ENCODE data around the gene WWOX. TPM values are rescaled to one million over a fixed set of nuclear protein-coding genes. Genes with fewer than 3 reads are reported as not detected.

WWOX gene
- polyA plus RNA-seq, 4 donors, result 4.9 to 15.8 (median 7.0) TPM

DNA sequence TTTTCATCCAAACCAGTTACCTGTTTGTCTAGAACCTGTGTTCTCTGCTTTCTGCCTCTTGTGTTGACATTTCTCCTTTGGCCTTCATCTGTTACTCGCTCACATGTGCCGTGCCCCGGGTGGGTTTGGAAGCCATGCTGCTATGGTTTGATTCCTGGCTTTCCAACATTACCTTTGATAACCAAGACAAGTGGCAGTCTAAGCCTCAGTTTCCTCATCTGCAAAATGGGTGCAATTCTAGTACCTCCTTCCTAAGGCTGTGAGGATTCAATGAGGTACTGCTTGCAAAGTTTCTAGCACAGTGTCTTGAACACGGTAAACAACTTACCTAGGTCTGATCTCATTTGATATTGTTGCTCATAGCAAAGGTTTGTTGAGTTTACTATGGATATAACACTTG lies 665.0 kb downstream of the WWOX start:
- Histone ChIP-seq H3K4me3 (ENCODE audit: low read depth in 1 of 3, low read length in 3 of 3) (no peak overlapping the region), H3K36me3 (ENCODE audit: control insufficient read depth in 3 of 3, insufficient read depth in 2 of 3, low read depth in 1 of 3, low read length in 3 of 3) (no peaks in the 10 kb centered on the region), H3K4me1 (ENCODE audit: control insufficient read depth in 3 of 3, insufficient read depth in 2 of 3, low read depth in 1 of 3, low read length in 2 of 3) (no peaks in the 10 kb centered on the region), H3K9me3 (ENCODE audit: control insufficient read depth in 2 of 2, insufficient read depth in 1 of 2, low read depth in 1 of 2, low read length in 1 of 2) (no peaks in the 10 kb centered on the region), H3K27ac (ENCODE audit: low read depth in 1 of 3, low read length in 2 of 3) (no peak overlapping the region), H3K27me3 (ENCODE audit: control insufficient read depth in 3 of 3, insufficient read depth in 3 of 3, low read length in 3 of 3) (no peaks in the 10 kb centered on the region)
- no peak for FAIRE-seq
- WGBS, 3 donors, result 95 to 99% (median 96%) methylated on average over 4 of the region's 4 CpGs
- DNase-seq, result no peak

DNA sequence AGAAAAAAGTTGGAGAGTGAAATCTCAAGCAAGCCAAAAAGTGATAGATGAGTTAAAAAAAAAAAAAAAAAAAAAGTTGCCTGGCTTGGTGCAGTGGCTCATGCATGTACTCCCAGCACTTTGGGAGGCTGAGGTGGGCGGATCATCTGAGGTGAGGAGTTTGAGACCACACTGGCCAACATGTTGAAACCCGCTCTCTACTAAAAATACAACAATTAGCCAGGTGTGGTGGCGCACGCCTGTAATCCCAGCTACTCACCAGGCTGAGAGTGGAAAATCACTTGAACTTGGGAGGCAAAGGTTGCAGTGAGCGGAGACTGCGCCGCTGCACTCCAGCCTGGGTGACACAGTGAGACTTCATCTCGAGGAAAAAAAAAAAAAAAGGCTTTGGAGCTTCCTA lies 668.8 kb downstream of the WWOX start:
- Histone ChIP-seq H3K27ac (ENCODE audit: low read depth in 1 of 3, low read length in 2 of 3) (no peak overlapping the region), H3K4me3 (ENCODE audit: low read depth in 1 of 3, low read length in 3 of 3) (no peak overlapping the region), H3K27me3 (ENCODE audit: control insufficient read depth in 3 of 3, insufficient read depth in 3 of 3, low read length in 3 of 3) (no peaks in the 10 kb centered on the region), H3K36me3 (ENCODE audit: control insufficient read depth in 3 of 3, insufficient read depth in 2 of 3, low read depth in 1 of 3, low read length in 3 of 3) (no peaks in the 10 kb centered on the region), H3K9me3 (ENCODE audit: control insufficient read depth in 2 of 2, insufficient read depth in 1 of 2, low read depth in 1 of 2, low read length in 1 of 2) (no peaks in the 10 kb centered on the region), H3K4me1 (ENCODE audit: control insufficient read depth in 3 of 3, insufficient read depth in 2 of 3, low read depth in 1 of 3, low read length in 2 of 3) (no peaks in the 10 kb centered on the region)
- 85 to 88% (median 87%) methylated on average over 8 of the region's 8 CpGs for WGBS, 3 donors
- DNase-seq (no peak), FAIRE-seq (no peak)

DNA sequence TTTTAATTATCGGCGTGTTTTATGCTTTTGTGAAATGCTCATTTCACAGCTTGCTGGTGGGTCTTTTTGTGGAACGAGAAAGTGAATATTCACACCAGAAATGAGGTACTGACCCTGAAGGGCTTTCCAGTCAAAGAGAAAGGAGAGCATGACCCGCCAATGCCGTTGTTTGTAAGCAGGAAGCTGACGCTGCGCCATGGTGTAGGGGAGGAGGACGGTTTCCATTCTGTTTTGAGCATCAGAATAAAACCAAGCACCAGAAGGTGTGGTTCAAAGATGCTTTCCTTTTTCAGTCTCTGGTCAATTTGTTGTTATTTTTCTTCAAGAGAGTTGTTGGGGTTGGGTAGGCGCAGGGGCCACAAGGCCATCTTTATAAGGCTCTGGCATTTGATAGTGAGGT lies 669.3 kb downstream of the WWOX start:
- H3K4me3 ChIP-seq (ENCODE audit: low read depth in 1 of 3, low read length in 3 of 3), result no peak overlapping the region
- no peaks in the 10 kb centered on the region for H3K4me1 ChIP-seq (ENCODE audit: control insufficient read depth in 3 of 3, insufficient read depth in 2 of 3, low read depth in 1 of 3, low read length in 2 of 3)
- H3K27ac ChIP-seq (ENCODE audit: low read depth in 1 of 3, low read length in 2 of 3), result no peak overlapping the region
- no peaks in the 10 kb centered on the region for H3K27me3 ChIP-seq (ENCODE audit: control insufficient read depth in 3 of 3, insufficient read depth in 3 of 3, low read length in 3 of 3)
- no peaks in the 10 kb centered on the region for H3K9me3 ChIP-seq (ENCODE audit: control insufficient read depth in 2 of 2, insufficient read depth in 1 of 2, low read depth in 1 of 2, low read length in 1 of 2)
- DNase-seq (no peak), FAIRE-seq (no peak)
- H3K36me3 ChIP-seq (ENCODE audit: control insufficient read depth in 3 of 3, insufficient read depth in 2 of 3, low read depth in 1 of 3, low read length in 3 of 3), result no peaks in the 10 kb centered on the region
- 71 to 90% (median 82%) methylated on average over 9 of the region's 9 CpGs for WGBS, 3 donors

DNA sequence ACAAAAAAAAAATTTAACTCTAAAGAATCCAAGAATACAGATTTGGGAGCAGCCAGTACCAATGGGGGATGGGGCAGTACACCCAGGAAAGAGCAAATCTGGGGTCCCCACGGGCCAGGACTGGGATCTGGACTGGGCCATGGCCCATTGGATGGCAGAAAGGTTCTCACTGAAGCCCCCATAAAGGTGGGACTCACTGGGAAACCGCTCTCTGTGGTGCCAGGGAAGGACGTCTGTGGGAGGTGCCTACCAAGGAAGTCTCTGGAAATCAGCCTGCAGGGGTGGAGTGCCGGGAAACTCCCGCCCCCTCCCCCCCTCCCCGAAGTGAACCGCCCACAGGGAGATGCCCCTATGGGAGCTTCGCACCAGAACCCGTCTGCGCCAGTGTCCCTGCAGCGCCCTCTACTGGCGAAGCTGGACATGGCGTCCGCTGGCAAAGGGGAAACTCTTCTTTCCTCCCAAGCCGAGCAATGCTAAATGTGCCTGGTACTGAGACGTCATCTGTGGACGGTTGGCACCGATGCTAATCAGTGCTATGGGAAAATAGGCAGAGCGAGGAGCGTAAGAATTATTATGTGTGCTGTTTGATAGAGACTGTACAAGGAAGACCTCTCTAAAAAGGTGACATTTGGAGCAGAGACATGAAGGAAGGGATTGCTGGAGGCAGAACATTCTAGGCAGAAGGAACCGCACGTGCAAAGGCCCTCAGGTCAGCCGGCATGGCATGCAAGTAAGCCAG lies 671.1 kb downstream of the WWOX start:
- H3K27me3 ChIP-seq (ENCODE audit: control insufficient read depth in 3 of 3, insufficient read depth in 3 of 3, low read length in 3 of 3), result no peaks in the 10 kb centered on the region
- peak; percentile 57 to 79 for DNase-seq
- 26 to 32% (median 32%) methylated on average over 19 to 23 of the region's 23 CpGs for WGBS, 3 donors
- no peak for FAIRE-seq
- H3K27ac ChIP-seq (ENCODE audit: low read depth in 1 of 3, low read length in 2 of 3), result no peak overlapping the region
- no peaks in the 10 kb centered on the region for H3K4me1 ChIP-seq (ENCODE audit: control insufficient read depth in 3 of 3, insufficient read depth in 2 of 3, low read depth in 1 of 3, low read length in 2 of 3)
- no peaks in the 10 kb centered on the region for H3K36me3 ChIP-seq (ENCODE audit: control insufficient read depth in 3 of 3, insufficient read depth in 2 of 3, low read depth in 1 of 3, low read length in 3 of 3)
- no peak overlapping the region for H3K4me3 ChIP-seq (ENCODE audit: low read depth in 1 of 3, low read length in 3 of 3)
- H3K9me3 ChIP-seq (ENCODE audit: control insufficient read depth in 2 of 2, insufficient read depth in 1 of 2, low read depth in 1 of 2, low read length in 1 of 2), result no peaks in the 10 kb centered on the region

DNA sequence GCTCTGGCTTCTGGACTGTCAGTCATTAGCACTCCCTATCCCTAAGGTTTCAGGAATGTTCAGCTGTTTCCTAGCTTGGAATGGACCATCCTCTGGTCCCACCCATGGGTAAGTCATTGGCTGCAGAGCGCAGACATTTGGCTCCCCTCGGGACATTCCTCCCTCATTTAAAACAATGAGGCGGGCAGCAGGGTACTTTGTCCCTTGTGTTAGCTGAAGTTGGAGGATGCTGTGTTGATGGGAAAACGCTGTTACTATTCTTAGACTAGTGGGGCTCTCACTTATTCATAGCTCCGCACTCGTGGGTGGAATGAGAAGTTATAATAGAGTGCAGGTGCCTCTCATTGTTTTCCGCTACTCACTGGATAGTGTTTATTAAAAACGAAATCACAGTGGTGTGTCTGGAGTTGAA lies 673.8 kb downstream of the WWOX start:
- H3K36me3 ChIP-seq (ENCODE audit: control insufficient read depth in 3 of 3, insufficient read depth in 2 of 3, low read depth in 1 of 3, low read length in 3 of 3), result no peaks in the 10 kb centered on the region
- no peak for DNase-seq
- peaks cover 0 to 5% (median 0%) of the 10 kb centered on the region in 3 donors for H3K4me1 ChIP-seq (ENCODE audit: control insufficient read depth in 3 of 3, insufficient read depth in 2 of 3, low read depth in 1 of 3, low read length in 2 of 3)
- H3K27me3 ChIP-seq (ENCODE audit: control insufficient read depth in 3 of 3, insufficient read depth in 3 of 3, low read length in 3 of 3), result no peaks in the 10 kb centered on the region
- H3K9me3 ChIP-seq (ENCODE audit: control insufficient read depth in 2 of 2, insufficient read depth in 1 of 2, low read depth in 1 of 2, low read length in 1 of 2), result peaks cover 0 to 2% of the 10 kb centered on the region in 2 donors
- H3K4me3 ChIP-seq (ENCODE audit: low read depth in 1 of 3, low read length in 3 of 3), result no peak overlapping the region
- WGBS, 3 donors, result 78 to 87% (median 84%) methylated on average over 8 of the region's 8 CpGs
- no peak overlapping the region for H3K27ac ChIP-seq (ENCODE audit: low read depth in 1 of 3, low read length in 2 of 3)
- FAIRE-seq, result no peak

DNA sequence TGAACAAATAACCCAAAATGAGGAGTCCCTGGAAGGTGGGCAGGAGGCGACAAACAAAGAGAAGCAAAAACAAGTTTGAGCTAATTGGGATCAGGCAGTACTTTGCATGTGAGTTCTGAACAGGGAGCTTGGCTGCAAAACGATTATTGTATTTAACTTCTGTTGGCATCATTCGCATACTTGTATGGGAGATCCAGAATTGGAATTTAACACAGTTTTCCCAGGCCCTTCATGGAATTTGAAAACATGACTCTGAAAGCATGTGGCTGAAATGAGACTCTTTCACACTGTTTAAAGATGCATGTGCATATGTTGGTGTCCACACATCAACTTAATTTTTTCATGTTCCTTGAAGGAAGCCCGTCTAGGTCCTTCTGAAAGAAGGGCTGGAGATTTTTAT lies 674.3 kb downstream of the WWOX start:
- Histone ChIP-seq H3K36me3 (ENCODE audit: control insufficient read depth in 3 of 3, insufficient read depth in 2 of 3, low read depth in 1 of 3, low read length in 3 of 3) (no peaks in the 10 kb centered on the region), H3K4me3 (ENCODE audit: low read depth in 1 of 3, low read length in 3 of 3) (no peak overlapping the region), H3K4me1 (ENCODE audit: control insufficient read depth in 3 of 3, insufficient read depth in 2 of 3, low read depth in 1 of 3, low read length in 2 of 3) (peaks cover 0 to 7% (median 0%) of the 10 kb centered on the region in 3 donors), H3K27ac (ENCODE audit: low read depth in 1 of 3, low read length in 2 of 3) (no peak overlapping the region), H3K27me3 (ENCODE audit: control insufficient read depth in 3 of 3, insufficient read depth in 3 of 3, low read length in 3 of 3) (no peaks in the 10 kb centered on the region), H3K9me3 (ENCODE audit: control insufficient read depth in 2 of 2, insufficient read depth in 1 of 2, low read depth in 1 of 2, low read length in 1 of 2) (peaks cover 0 to 2% of the 10 kb centered on the region in 2 donors)
- 65 to 76% (median 68%) methylated on average over 4 of the region's 4 CpGs for WGBS, 3 donors
- DNase-seq, result no peak
- no peak for FAIRE-seq

DNA sequence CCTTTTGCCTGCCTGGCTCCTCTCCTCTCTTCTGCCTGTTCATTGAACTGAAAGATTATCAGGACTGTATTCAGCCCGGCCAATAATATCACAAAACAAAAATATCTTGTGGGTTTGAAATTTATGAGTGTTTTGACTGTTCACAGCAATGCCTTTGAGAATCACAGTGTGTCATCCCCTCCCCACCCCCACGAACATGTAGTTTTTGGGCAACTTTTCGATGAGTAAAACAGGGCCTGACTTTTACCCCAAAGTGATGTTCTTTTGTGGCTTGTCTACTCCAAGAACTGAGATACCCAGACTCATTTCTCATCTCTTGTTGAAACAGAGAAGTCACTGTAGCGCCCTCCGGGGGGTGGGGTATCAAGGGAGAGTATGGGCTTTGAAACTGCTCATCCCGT lies 675.7 kb downstream of the WWOX start:
- H3K36me3 ChIP-seq (ENCODE audit: control insufficient read depth in 3 of 3, insufficient read depth in 2 of 3, low read depth in 1 of 3, low read length in 3 of 3), result no peaks in the 10 kb centered on the region
- no peaks in the 10 kb centered on the region for H3K27me3 ChIP-seq (ENCODE audit: control insufficient read depth in 3 of 3, insufficient read depth in 3 of 3, low read length in 3 of 3)
- H3K27ac ChIP-seq (ENCODE audit: low read depth in 1 of 3, low read length in 2 of 3), result no peak overlapping the region
- WGBS, 3 donors, result 66 to 90% (median 73%) methylated on average over 6 of the region's 6 CpGs
- H3K4me1 ChIP-seq (ENCODE audit: control insufficient read depth in 3 of 3, insufficient read depth in 2 of 3, low read depth in 1 of 3, low read length in 2 of 3), result peaks cover 0 to 7% (median 0%) of the 10 kb centered on the region in 3 donors
- H3K4me3 ChIP-seq (ENCODE audit: low read depth in 1 of 3, low read length in 3 of 3), result no peak overlapping the region
- FAIRE-seq, result no peak
- peaks cover 0 to 2% of the 10 kb centered on the region in 2 donors for H3K9me3 ChIP-seq (ENCODE audit: control insufficient read depth in 2 of 2, insufficient read depth in 1 of 2, low read depth in 1 of 2, low read length in 1 of 2)
- DNase-seq, result no peak

DNA sequence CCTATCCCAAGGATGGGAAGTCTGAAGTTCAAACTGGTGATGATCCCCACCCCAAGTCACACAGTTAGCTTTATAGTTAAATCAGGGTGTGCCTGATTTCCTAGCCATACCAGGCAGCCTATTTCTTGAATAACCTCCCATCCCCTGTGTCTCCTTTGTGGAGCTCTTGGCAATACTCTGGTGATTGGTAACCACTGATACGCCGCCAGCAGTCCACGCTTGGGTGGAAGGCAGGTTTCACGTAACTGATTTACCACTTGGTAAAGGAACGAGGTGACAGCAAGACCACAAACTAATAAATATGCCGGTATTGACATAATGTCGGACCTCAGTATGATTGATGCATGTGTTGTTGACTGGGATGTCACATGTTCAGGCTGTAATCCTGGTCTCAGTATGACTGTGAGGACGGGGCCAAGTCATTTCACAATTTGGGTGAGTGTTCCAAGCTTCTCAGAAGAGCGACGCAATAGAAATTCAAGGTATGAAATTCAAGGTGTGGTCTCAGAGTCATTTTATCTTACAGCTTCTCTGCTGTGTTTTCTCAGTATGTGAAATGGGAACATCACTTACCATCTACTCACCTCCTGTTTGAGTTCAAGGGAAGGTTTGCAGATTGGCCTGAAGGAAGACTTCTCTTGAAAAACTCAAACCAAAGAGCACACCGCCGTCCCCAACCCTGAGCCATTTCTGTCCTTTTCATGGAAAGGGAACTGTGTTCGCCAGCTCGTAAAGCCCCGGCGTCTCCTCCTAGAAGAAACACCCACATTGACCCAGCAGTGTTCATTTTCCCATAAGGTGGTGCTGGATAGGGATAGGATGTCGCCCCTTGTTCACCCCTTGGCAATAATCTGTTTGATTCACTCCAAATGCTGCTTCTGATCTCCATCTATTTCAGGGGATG lies 678.9 kb downstream of the WWOX start:
- WGBS, 3 donors, result 48 to 68% (median 52%) methylated on average over 17 of the region's 17 CpGs
- H3K36me3 ChIP-seq (ENCODE audit: control insufficient read depth in 3 of 3, insufficient read depth in 2 of 3, low read depth in 1 of 3, low read length in 3 of 3), result no peaks in the 10 kb centered on the region
- H3K4me1 ChIP-seq (ENCODE audit: control insufficient read depth in 3 of 3, insufficient read depth in 2 of 3, low read depth in 1 of 3, low read length in 2 of 3), result peaks cover 0 to 7% (median 0%) of the 10 kb centered on the region in 3 donors
- peak overlapping the region in 1 of 3 donors; percentile 2 for H3K4me3 ChIP-seq (ENCODE audit: low read depth in 1 of 3, low read length in 3 of 3)
- H3K9me3 ChIP-seq (ENCODE audit: control insufficient read depth in 2 of 2, insufficient read depth in 1 of 2, low read depth in 1 of 2, low read length in 1 of 2), result peaks cover 0 to 2% of the 10 kb centered on the region in 2 donors
- no peaks in the 10 kb centered on the region for H3K27me3 ChIP-seq (ENCODE audit: control insufficient read depth in 3 of 3, insufficient read depth in 3 of 3, low read length in 3 of 3)
- DNase-seq (peak; percentile 84 to 88), FAIRE-seq (no peak)
- peak overlapping the region; percentile 15 to 70 (median 38) for H3K27ac ChIP-seq (ENCODE audit: low read depth in 1 of 3, low read length in 2 of 3)
